Heart left ventricle (tissue), 13 donors: ENCODE results near the gene HRH3.

Source experiments
- POLR2A ChIP-seq, 2 donors: fragments of 450-650 bp; IDR thresholded peaks; one replicate each; pipeline ENCODE4 v1.6.1; 2017; ENCODE audit warnings: antibody characterized with exemption in 2 of 2, mild to moderate bottlenecking in 2 of 2, moderate library complexity in 2 of 2
- TF ChIP-seq, protein P1 (sequence below), 12 donors: fragments of 200-600 bp; sonication (generic) in 4 of 12; IDR thresholded peaks; one replicate each; pipeline versions ENCODE4 v1.5.0 to v1.8.0; 2018 to 2022; ENCODE audit warnings: antibody characterized with exemption in 12 of 12, mild to moderate bottlenecking in 5 of 12
- donor health status: ischemic (EF 13 %, LVEDD 7.1; RV severe dilation, severe dysfunction).
- donor health status: DM: no; HTN: yes; CAD: no.
- donor health status: DM: no; HTN: no; CAD: no.
- donor health status: ischemic (EF 25% LVEDD 6.9; RV normal size, moderate dysfunction).
- donor health status: ischemic (EF 25% LVEDD 5.7; RV mildly dilated, moderate dysfunction).
- donor health status: ischemic (EF 35%, LVEDD 5.7; RV mildly dilated, moderate dysfunction).
- donor health status: nonischemic (EF 11% LVEDD 7.7; RV severe dilation, severe dysfunction).
- donor health status: DM: yes; HTN: yes; CAD: no.
- donor health status: PGD.
- donor health status: ischemic (EF 29% LVEDD 5.4; RV normal size, mild dysfunction).
- donor health status: nonischemic (EF 23%, LVEDD 6.1; RV moderate dilation, normal function).

DNA sequence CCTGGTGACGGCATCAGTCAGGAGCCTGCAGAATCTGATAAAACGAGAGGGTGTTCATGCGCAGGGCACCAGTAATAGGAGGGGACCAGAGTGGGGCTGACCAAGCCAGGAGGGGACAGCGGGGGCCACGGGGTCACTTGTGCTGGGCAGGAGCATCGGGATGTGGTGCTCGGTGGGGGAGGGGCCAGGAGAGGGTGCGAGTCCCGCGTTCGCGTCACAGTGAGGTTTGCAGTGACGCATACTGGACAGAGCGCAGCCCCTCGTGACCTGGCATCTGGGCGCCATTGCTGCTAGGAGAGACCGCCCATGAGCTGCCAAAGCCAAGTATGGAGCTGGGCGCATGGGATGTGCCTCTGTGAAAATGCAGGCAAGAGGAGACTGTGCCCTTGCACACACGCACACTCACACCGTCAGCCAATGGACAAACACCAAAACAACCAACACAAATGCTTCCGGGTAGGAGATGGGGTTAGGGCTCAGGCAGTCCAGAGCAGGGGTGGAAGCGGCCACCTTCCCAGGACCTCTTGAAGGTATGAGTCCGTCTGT is 51.1 kb downstream of the HRH3 start:
- TF ChIP-seq, protein P1, sequence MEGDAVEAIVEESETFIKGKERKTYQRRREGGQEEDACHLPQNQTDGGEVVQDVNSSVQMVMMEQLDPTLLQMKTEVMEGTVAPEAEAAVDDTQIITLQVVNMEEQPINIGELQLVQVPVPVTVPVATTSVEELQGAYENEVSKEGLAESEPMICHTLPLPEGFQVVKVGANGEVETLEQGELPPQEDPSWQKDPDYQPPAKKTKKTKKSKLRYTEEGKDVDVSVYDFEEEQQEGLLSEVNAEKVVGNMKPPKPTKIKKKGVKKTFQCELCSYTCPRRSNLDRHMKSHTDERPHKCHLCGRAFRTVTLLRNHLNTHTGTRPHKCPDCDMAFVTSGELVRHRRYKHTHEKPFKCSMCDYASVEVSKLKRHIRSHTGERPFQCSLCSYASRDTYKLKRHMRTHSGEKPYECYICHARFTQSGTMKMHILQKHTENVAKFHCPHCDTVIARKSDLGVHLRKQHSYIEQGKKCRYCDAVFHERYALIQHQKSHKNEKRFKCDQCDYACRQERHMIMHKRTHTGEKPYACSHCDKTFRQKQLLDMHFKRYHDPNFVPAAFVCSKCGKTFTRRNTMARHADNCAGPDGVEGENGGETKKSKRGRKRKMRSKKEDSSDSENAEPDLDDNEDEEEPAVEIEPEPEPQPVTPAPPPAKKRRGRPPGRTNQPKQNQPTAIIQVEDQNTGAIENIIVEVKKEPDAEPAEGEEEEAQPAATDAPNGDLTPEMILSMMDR (IDR thresholded peaks at IDR 0.05): no peak
- TF ChIP-seq POLR2A (IDR thresholded peaks at IDR 0.05): no peak
